Ascending aorta (tissue), 2 donors: ENCODE data around the gene IL20. TPM values are rescaled to one million over a fixed set of nuclear protein-coding genes. Genes with fewer than 3 reads are reported as not detected.

Experiments used
- DNase-seq, 2 donors: peaks; one replicate each; pipeline ENCODE4 v3.0.0-alpha.2; 2019; ENCODE audit warnings: low spot score in 2 of 2
- H3K27ac ChIP-seq, 2 donors: fragments of 200-600 bp; sonication (generic); one replicate each; pipeline ENCODE4 v1.5.1; 2016 to 2017; ENCODE audit warnings: mild to moderate bottlenecking in 1 of 2
- H3K27me3 ChIP-seq: fragments of 200-600 bp; sonication (generic); one replicate; pipeline ENCODE4 v1.5.1; 2017
- H3K36me3 ChIP-seq, 2 donors: fragments of 200-600 bp; sonication (generic); one replicate each; pipeline ENCODE4 v1.5.1; 2016
- H3K4me1 ChIP-seq, 2 donors: fragments of 200-600 bp; sonication (generic); one replicate each; pipeline ENCODE4 v1.5.1; 2016 to 2017; ENCODE audit warnings: mild to moderate bottlenecking in 1 of 2
- H3K4me3 ChIP-seq, 2 donors: fragments of 200-600 bp; sonication (generic); one replicate each; pipeline ENCODE4 v1.5.1; 2016 to 2017; ENCODE audit warnings: mild to moderate bottlenecking in 1 of 2
- H3K9me3 ChIP-seq, 2 donors: fragments of 200-600 bp; sonication (generic); one replicate each; pipeline ENCODE4 v1.5.1; 2016
- intact Hi-C: fragments of 100-400 bp; cut with DNase I; formaldehyde crosslinking; loops from one replicate; pipeline ENCODE4 v1.15.1; 2023
- total RNA-seq: library from RNA; depleted of rRNA; stranded (reverse); fragments of >200 nt; gene quantifications from one replicate; pipeline ENCODE4 v1.1.0, GENCODE V29; 2016
- TF ChIP-seq, protein P1 (sequence below), 3 experiments: fragments of 200-600 bp in 2 of 3; fragments of 450-650 bp in 1 of 3; sonication (generic) in 2 of 3; IDR thresholded peaks; one replicate each; pipeline ENCODE4 v1.5.1; 2016 to 2019; ENCODE audit warnings: antibody characterized with exemption in 3 of 3, mild to moderate bottlenecking in 1 of 3, moderate library complexity in 1 of 3

The IL20 gene
- total RNA-seq, 1 donor from 2014 or later: not detected

DNA sequence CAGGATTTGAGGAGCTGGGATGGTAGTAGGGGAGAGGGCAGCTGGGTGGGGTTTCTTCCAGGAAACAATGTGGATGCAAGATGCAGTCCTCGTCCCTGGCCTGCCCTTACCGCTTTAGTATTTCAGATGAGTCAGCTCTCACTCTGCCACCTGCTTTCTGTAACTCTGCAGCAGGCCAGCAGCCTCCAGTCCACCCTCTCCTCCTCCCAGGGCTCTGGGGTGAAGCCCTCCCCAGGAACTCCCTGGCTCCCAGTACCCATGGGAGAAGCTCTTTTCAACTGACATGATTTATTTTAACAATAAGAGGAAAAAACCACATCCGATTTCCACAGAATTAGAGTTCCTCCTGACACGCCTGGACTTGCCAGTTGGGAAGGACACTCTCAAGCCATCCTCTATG is 39.0 kb upstream of the IL20 start:
- no peak for DNase-seq
- no peaks in the 10 kb centered on the region for H3K4me1 ChIP-seq
- no peak overlapping the region for H3K27ac ChIP-seq
- TF ChIP-seq, protein P1, sequence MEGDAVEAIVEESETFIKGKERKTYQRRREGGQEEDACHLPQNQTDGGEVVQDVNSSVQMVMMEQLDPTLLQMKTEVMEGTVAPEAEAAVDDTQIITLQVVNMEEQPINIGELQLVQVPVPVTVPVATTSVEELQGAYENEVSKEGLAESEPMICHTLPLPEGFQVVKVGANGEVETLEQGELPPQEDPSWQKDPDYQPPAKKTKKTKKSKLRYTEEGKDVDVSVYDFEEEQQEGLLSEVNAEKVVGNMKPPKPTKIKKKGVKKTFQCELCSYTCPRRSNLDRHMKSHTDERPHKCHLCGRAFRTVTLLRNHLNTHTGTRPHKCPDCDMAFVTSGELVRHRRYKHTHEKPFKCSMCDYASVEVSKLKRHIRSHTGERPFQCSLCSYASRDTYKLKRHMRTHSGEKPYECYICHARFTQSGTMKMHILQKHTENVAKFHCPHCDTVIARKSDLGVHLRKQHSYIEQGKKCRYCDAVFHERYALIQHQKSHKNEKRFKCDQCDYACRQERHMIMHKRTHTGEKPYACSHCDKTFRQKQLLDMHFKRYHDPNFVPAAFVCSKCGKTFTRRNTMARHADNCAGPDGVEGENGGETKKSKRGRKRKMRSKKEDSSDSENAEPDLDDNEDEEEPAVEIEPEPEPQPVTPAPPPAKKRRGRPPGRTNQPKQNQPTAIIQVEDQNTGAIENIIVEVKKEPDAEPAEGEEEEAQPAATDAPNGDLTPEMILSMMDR (IDR thresholded peaks at IDR 0.05): no peak
- H3K27me3 ChIP-seq: no peaks in the 10 kb centered on the region
- no peak overlapping the region for H3K4me3 ChIP-seq
- no peaks in the 10 kb centered on the region for H3K9me3 ChIP-seq
- no peaks in the 10 kb centered on the region for H3K36me3 ChIP-seq
- intact Hi-C loops: no loop called here

DNA sequence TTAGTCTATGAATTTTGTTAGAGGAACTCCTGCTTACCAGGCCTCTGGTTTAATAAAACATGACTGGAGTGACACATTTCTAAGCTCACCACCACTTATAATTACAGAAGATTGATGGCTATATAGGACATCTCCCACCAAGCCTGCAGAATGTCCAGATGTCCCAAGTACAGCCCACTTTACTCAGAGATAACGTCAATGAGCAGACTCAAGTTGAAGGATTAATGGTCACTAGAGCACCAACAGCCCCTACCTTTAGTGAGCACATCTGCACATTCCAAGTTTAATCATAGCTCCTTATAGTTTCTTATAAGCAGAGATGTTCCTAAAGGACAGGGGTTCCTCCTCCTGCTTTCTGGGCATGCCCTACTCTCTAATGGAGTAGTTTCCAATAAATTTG is 37.4 kb upstream of the IL20 start:
- DNase-seq: no peak
- no peaks in the 10 kb centered on the region for H3K4me1 ChIP-seq
- no peak overlapping the region for H3K4me3 ChIP-seq
- intact Hi-C loops: no loop called here
- no peak overlapping the region for H3K27ac ChIP-seq
- no peaks in the 10 kb centered on the region for H3K9me3 ChIP-seq
- no peaks in the 10 kb centered on the region for H3K36me3 ChIP-seq
- H3K27me3 ChIP-seq: no peaks in the 10 kb centered on the region
- TF ChIP-seq, protein P1 (IDR thresholded peaks at IDR 0.05): no peak

DNA sequence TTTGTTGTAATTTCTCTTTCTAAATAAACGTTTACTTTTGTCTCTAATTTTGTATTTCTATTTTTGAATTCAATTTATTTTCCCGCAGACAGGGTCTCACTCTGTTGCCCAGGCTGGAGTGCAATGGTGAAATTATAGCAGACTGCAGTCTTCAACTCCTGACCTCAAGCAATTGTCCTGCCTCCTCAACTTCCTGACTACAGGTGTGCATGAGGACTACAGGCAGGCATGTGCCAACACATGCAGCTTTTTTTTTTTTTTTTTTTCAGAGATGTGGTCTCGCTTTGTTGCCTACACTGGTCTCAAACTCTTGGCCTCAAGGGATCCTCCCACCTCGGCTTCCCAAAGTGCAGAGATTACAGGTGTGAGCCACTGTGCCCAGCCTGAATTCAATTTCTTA is 36.7 kb upstream of the IL20 start:
- no peak for DNase-seq
- Histone ChIP-seq H3K4me1 (no peaks in the 10 kb centered on the region), H3K9me3 (no peaks in the 10 kb centered on the region), H3K36me3 (no peaks in the 10 kb centered on the region), H3K4me3 (no peak overlapping the region), H3K27me3 (no peaks in the 10 kb centered on the region), H3K27ac (no peak overlapping the region)
- TF ChIP-seq, protein P1 (IDR thresholded peaks at IDR 0.05): no peak
- intact Hi-C loops: no loop called here

DNA sequence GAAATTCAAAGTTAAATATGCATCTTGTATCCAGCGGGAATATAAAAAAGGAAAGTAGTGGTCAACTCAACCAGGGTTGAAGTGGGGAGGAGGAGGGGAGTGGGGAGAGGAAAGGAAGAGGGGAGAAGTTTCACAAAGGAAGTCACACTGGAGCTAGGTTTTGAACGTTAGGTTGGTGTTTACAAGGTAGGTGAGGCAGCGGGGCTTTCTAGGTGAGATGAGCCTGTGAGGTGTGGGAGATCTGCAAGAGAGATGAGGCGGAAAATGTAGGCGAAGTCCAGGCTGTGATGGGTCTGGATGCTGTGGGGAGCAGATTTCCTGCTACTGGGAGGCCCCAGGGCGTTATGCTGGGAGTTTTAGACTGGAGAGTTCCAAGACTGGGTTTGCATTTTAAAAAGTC is 36.1 kb upstream of the IL20 start:
- intact Hi-C loops: no loop called here
- H3K4me1 ChIP-seq: no peaks in the 10 kb centered on the region
- TF ChIP-seq, protein P1 (IDR thresholded peaks at IDR 0.05): no peak
- H3K27me3 ChIP-seq: no peaks in the 10 kb centered on the region
- no peaks in the 10 kb centered on the region for H3K36me3 ChIP-seq
- H3K4me3 ChIP-seq: no peak overlapping the region
- no peak overlapping the region for H3K27ac ChIP-seq
- H3K9me3 ChIP-seq: no peaks in the 10 kb centered on the region
- no peak for DNase-seq

DNA sequence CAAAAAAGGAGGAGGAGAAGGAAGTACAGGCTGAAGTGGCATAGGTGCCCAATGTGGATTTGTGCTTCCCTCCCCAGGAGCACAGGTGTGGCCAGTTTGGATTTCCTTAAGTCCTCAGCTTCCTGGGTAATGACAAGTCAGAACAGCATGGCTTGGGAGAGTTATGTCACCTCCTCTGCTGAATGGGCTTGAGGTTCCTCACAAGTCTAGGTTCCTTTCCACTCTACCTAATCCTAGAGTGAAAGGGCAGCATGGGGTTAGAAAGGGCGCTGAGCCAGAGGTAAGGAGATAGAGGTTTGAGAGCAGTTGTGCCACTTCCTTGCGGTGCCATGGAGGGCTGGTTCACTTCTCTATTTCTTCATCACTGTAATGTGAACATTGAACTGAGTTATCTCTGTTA is 35.5 kb upstream of the IL20 start:
- no peak overlapping the region for H3K27ac ChIP-seq
- no peaks in the 10 kb centered on the region for H3K4me1 ChIP-seq
- TF ChIP-seq, protein P1 (IDR thresholded peaks at IDR 0.05): no peak
- H3K4me3 ChIP-seq: no peak overlapping the region
- H3K36me3 ChIP-seq: no peaks in the 10 kb centered on the region
- no peaks in the 10 kb centered on the region for H3K27me3 ChIP-seq
- DNase-seq: no peak
- intact Hi-C loops: no loop called here
- no peaks in the 10 kb centered on the region for H3K9me3 ChIP-seq

DNA sequence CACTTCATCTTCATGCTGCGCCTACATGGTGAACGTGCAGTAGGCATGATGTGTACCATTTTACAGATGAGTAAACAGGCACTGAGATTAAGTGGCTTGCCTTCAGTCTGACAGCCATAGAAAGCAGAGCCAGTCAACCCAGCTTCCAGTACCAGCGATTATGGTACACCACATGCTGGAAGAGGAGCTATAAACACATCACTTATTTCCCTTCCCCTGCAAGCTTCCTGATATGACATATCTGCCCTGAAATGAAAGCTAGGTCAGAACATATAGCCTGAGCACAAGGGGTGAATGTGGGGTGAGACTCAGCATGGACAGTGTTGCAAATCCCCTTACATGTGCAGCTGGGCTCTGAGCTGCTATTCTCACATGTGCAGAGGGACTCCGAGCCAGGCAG is 33.8 kb upstream of the IL20 start:
- DNase-seq: no peak
- Histone ChIP-seq H3K4me1 (no peaks in the 10 kb centered on the region), H3K9me3 (no peaks in the 10 kb centered on the region), H3K27me3 (no peaks in the 10 kb centered on the region), H3K4me3 (no peak overlapping the region), H3K36me3 (no peaks in the 10 kb centered on the region), H3K27ac (no peak overlapping the region)
- TF ChIP-seq, protein P1 (IDR thresholded peaks at IDR 0.05): no peak
- intact Hi-C loops: no loop called here
